Measurements from ENCODE around the gene RFC3. TPM values are rescaled to one million over a fixed set of nuclear protein-coding genes. Genes with fewer than 3 reads are reported as not detected.

The RFC3 gene
- polyA plus RNA-seq, 2 of the 4 experiments (the other 2 are of a cell fraction), result 45.3 to 54.5 TPM

DNA sequence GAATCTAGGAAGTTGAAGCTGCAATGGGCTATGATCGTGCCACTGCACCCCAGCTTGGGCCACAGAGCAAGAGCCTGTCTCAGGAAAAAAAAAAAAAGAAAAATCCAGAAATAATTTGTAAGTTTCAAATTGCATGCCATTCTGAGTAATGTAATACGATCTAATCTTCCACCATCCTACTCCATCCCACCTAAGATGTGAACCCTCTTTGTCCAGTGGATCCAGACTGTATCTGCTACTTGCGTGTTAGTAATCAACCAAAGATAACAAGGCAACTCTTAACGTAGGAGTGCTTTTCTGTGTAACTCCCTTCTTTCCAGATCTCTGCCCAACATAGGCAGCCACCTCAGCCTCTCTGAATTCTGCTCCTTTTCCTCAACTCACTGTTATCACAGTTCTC is 24.3 kb downstream of the RFC3 start:
- TF ChIP-seq SREBF2 (IDR thresholded peaks at IDR 0.05), result no peak
- TF ChIP-seq CHD2 (IDR thresholded peaks at IDR 0.05; ENCODE audit: low read length, partially characterized antibody), result no peak
- TF ChIP-seq, protein P1, sequence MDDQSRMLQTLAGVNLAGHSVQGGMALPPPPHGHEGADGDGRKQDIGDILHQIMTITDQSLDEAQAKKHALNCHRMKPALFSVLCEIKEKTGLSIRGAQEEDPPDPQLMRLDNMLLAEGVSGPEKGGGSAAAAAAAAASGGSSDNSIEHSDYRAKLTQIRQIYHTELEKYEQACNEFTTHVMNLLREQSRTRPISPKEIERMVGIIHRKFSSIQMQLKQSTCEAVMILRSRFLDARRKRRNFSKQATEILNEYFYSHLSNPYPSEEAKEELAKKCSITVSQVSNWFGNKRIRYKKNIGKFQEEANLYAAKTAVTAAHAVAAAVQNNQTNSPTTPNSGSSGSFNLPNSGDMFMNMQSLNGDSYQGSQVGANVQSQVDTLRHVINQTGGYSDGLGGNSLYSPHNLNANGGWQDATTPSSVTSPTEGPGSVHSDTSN (IDR thresholded peaks at IDR 0.05), result no peak
- no peak for TF ChIP-seq TP53 (CRISPR knock-in tag; IDR thresholded peaks at IDR 0.05)
- TF ChIP-seq ZFP36 (IDR thresholded peaks at IDR 0.05; ENCODE audit: borderline replicate concordance, partially characterized antibody), result no peak
- TF ChIP-seq MAZ (IDR thresholded peaks at IDR 0.05; ENCODE audit: borderline replicate concordance, low read depth, low read length), result no peak
- no peak for TF ChIP-seq NFE2L2 (conservative IDR thresholded peaks at IDR 0.05; ENCODE audit: low read length)
- no peak for TF ChIP-seq PHF8 (IDR thresholded peaks at IDR 0.05; ENCODE audit: borderline replicate concordance, low read depth)
- TF ChIP-seq TFCP2L1 (CRISPR knock-in tag; IDR thresholded peaks at IDR 0.05), result no peak
- TF ChIP-seq CBX8 (IDR thresholded peaks at IDR 0.05), result no peak
- no peak for TF ChIP-seq ZSCAN20 (CRISPR knock-in tag; IDR thresholded peaks at IDR 0.05)
- TF ChIP-seq, protein P2, sequence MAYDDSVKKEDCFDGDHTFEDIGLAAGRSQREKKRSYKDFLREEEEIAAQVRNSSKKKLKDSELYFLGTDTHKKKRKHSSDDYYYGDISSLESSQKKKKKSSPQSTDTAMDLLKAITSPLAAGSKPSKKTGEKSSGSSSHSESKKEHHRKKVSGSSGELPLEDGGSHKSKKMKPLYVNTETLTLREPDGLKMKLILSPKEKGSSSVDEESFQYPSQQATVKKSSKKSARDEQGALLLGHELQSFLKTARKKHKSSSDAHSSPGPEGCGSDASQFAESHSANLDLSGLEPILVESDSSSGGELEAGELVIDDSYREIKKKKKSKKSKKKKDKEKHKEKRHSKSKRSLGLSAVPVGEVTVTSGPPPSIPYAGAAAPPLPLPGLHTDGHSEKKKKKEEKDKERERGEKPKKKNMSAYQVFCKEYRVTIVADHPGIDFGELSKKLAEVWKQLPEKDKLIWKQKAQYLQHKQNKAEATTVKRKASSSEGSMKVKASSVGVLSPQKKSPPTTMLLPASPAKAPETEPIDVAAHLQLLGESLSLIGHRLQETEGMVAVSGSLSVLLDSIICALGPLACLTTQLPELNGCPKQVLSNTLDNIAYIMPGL (CRISPR knock-in tag; IDR thresholded peaks at IDR 0.05; ENCODE audit: borderline replicate concordance), result no peak
- TF ChIP-seq JUNB (IDR thresholded peaks at IDR 0.05), result no peak
- TF ChIP-seq, protein P3, sequence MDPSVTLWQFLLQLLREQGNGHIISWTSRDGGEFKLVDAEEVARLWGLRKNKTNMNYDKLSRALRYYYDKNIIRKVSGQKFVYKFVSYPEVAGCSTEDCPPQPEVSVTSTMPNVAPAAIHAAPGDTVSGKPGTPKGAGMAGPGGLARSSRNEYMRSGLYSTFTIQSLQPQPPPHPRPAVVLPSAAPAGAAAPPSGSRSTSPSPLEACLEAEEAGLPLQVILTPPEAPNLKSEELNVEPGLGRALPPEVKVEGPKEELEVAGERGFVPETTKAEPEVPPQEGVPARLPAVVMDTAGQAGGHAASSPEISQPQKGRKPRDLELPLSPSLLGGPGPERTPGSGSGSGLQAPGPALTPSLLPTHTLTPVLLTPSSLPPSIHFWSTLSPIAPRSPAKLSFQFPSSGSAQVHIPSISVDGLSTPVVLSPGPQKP (IDR thresholded peaks at IDR 0.05; ENCODE audit: low read depth, low read length), result no peak
- no peak for TF ChIP-seq KDM5A (IDR thresholded peaks at IDR 0.05)
- H3K4me1 ChIP-seq, result peaks cover 3% of the 10 kb centered on the region; the same call in 2 of the 3 replicates
- DNase-seq (ENCODE audit: low read depth in 1 of 2, low spot score in 1 of 2) (no peak), FAIRE-seq (no peak), ATAC-seq (no peak)
- H3K4me3 ChIP-seq, result no peak overlapping the region
- H3K27ac ChIP-seq, result no peak overlapping the region
- ChIA-PET CTCF (no interaction called here), POLR2A (no interaction called here)
- WGBS (ENCODE audit: missing lambda C conversion rate), result 93% methylated on average over 4 of the region's 4 CpGs
- no peaks in the 10 kb centered on the region for H3K9me3 ChIP-seq
- H3K4me2 ChIP-seq, result no peak overlapping the region

DNA sequence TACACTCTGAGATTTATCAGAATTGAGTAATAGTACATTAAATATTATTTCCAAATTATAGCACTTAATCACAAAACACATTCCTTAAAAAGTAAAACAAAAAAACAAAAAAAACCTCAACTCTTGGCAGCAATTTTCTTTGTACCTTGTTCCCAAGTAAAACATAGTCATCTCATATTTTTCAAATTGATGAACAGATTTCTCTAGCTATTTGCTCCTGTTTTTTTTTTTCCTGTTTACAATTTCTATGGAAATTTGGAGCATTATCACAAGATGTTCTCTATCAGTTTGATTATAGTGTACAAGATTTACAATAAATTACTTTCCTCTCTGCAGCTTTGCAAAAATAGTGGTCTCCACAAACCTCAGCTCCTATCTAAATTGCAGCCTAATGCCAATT is 25.0 kb downstream of the RFC3 start:
- no peaks in the 10 kb centered on the region for H3K4me1 ChIP-seq
- DNase-seq (ENCODE audit: low read depth in 1 of 2, low spot score in 1 of 2), result no peak
- no peak overlapping the region for H3K4me3 ChIP-seq
- CTCF ChIA-PET, result interaction anchor here (0.7 to 1.8 kb wide), 2 partner anchors 8 to 9 kb away, joined by 3 to 4 read pairs; no protein-coding TSS in a partner anchor
- TF ChIP-seq PHF8 (IDR thresholded peaks at IDR 0.05; ENCODE audit: borderline replicate concordance, low read depth) (no peak), RCOR1 (IDR thresholded peaks at IDR 0.05; ENCODE audit: low read depth, low read length) (no peak)
- TF ChIP-seq, protein P4, sequence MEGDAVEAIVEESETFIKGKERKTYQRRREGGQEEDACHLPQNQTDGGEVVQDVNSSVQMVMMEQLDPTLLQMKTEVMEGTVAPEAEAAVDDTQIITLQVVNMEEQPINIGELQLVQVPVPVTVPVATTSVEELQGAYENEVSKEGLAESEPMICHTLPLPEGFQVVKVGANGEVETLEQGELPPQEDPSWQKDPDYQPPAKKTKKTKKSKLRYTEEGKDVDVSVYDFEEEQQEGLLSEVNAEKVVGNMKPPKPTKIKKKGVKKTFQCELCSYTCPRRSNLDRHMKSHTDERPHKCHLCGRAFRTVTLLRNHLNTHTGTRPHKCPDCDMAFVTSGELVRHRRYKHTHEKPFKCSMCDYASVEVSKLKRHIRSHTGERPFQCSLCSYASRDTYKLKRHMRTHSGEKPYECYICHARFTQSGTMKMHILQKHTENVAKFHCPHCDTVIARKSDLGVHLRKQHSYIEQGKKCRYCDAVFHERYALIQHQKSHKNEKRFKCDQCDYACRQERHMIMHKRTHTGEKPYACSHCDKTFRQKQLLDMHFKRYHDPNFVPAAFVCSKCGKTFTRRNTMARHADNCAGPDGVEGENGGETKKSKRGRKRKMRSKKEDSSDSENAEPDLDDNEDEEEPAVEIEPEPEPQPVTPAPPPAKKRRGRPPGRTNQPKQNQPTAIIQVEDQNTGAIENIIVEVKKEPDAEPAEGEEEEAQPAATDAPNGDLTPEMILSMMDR (IDR thresholded peaks at IDR 0.05), result no peak
- POLR2A ChIA-PET, result no interaction called here
- no peak for FAIRE-seq
- no peaks in the 10 kb centered on the region for H3K9me3 ChIP-seq
- H3K27ac ChIP-seq, result no peak overlapping the region
- H3K4me2 ChIP-seq, result no peak overlapping the region
- no peak for ATAC-seq

DNA sequence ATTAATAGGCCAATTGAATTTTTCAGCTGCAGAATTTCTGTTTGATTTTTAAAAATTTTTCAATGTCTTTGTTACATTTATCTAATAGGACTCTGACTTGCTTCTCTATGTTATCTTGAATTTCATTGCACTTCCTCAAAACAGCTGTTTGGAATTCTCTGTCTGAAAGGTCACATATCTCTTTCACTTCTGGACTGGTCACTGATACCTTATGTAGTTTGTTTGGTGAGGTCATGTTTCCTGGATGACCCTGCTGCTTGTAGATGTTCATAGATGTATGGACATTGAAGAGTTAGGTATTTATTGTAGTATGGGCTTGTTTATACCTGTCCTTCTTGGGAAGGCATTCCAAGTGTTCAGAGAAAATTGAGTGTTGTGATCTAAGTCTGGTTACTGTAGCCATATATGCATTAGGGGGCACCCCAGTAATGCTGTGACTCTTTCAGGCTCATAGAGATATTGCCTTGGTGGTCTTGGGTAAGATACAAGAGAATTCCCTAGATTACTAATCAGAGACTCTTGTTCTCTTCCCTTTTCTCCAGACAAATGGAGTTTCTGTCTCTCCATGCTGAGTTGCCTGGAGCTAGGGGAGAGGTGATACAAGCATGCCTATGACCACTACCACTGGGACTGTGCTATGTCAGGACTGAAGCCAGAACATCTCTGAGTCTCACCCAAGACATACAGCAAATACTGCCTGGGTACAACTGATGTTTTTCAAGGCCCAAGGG is 27.8 kb downstream of the RFC3 start:
- no peak for ATAC-seq
- FAIRE-seq, result no peak
- no peaks in the 10 kb centered on the region for H3K9me3 ChIP-seq
- no peaks in the 10 kb centered on the region for H3K4me1 ChIP-seq
- no peak for DNase-seq (ENCODE audit: low read depth in 1 of 2, low spot score in 1 of 2)
- no peak overlapping the region for H3K4me2 ChIP-seq
- H3K27ac ChIP-seq, result no peak overlapping the region
- ChIA-PET POLR2A (no interaction called here), CTCF (no interaction called here)
- H3K4me3 ChIP-seq, result no peak overlapping the region
- TF ChIP-seq RNF2 (IDR thresholded peaks at IDR 0.05; ENCODE audit: borderline replicate concordance, low read depth) (no peak), HOXB5 (CRISPR knock-in tag; IDR thresholded peaks at IDR 0.05) (no peak), RFX5 (IDR thresholded peaks at IDR 0.05) (no peak), KDM5A (IDR thresholded peaks at IDR 0.05) (no peak), BHLHE40 (IDR thresholded peaks at IDR 0.05; ENCODE audit: low read depth, low read length) (no peak), KDM1A (IDR thresholded peaks at IDR 0.05; ENCODE audit: low read depth) (no peak), RCOR1 (IDR thresholded peaks at IDR 0.05; ENCODE audit: low read depth, low read length) (no peak), FOSB (CRISPR knock-in tag; IDR thresholded peaks at IDR 0.05) (no peak), ESRRA (IDR thresholded peaks at IDR 0.05; ENCODE audit: borderline replicate concordance, low read length) (no peak), ZFP36 (IDR thresholded peaks at IDR 0.05; ENCODE audit: borderline replicate concordance, partially characterized antibody) (no peak), HOXA7 (CRISPR knock-in tag; IDR thresholded peaks at IDR 0.05) (no peak)
- TF ChIP-seq, protein P3 (IDR thresholded peaks at IDR 0.05; ENCODE audit: low read depth, low read length), result no peak
